HEK293T (cell line): ENCODE data around the gene RERG.

ENCODE experiments used
- FOXM1 ChIP-seq: fragments of 450-650 bp; IDR thresholded peaks from 2 replicates; pipeline ENCODE4 v1.6.1; 2017; ENCODE audit warnings: mild to moderate bottlenecking, borderline replicate concordance
- LEF1 ChIP-seq: fragments of 450-650 bp; IDR thresholded peaks from 2 replicates; pipeline ENCODE4 v1.6.1; 2017; ENCODE audit warnings: mild to moderate bottlenecking, borderline replicate concordance
- SP1 ChIP-seq: fragments of 450-650 bp; IDR thresholded peaks from 2 replicates; pipeline ENCODE4 v1.6.1; 2017
- SUZ12 ChIP-seq: fragments of 450-650 bp; IDR thresholded peaks from 2 replicates; pipeline ENCODE4 v1.6.1; 2016; ENCODE audit warnings: mild to moderate bottlenecking

- TF ChIP-seq LEF1 (no peak), SUZ12 (no peak), SP1 (no peak), FOXM1 (no peak)
Observed at GRCh38 chr12:15214851-15215601, 6.2 kb downstream of the RERG start.
